Measurements from ENCODE around the gene RAD51B. TPM values are rescaled to one million over a fixed set of nuclear protein-coding genes. Genes with fewer than 3 reads are reported as not detected.

RAD51B gene
- total and polyA plus RNA-seq, 2 of the 13 experiments (the other 11 are each of a cell fraction or from before 2014, with no cell fraction given) = 7.0 to 9.5 TPM

- no peak for DNase-seq (ENCODE audit: low spot score)
- CTCF ChIA-PET (ENCODE audit: low intra/inter-chr PET ratio, low total read pairs) = no interaction called here
Observed at GRCh38 chr14:67782090-67782489, 37.5 kb upstream of the RAD51B start.

More at GRCh38 chr14:67782090-67782489, 37.5 kb upstream of the RAD51B start:
- Histone ChIP-seq H3K27ac (ENCODE audit: extremely low read length, insufficient read depth, low read length) (no peak overlapping the region), H4K20me1 (ENCODE audit: insufficient read depth, low read length) (no peaks in the 10 kb centered on the region), H3K4me2 (ENCODE audit: low read depth, low read length) (no peak overlapping the region), H3K9me3 (ENCODE audit: low read length) (no peaks in the 10 kb centered on the region), H3K36me3 (replicated peaks in 1 of 2; ENCODE audit: control insufficient read depth in 1 of 2, insufficient read depth in 2 of 2, low read length in 2 of 2) (peaks cover 29 to 67% of the 10 kb centered on the region in 2 experiments), H3K9ac (ENCODE audit: insufficient read depth, low read depth, low read length) (no peak overlapping the region), H3K4me3 (replicated peaks in 1 of 3; ENCODE audit: insufficient read depth in 1 of 3, low read depth in 2 of 3, low read length in 3 of 3) (no peak overlapping the region), H3K79me2 (ENCODE audit: insufficient read depth, low read length) (no peaks in the 10 kb centered on the region), H3K27me3 (ENCODE audit: control insufficient read depth in 1 of 2, insufficient read depth in 2 of 2, low read length in 2 of 2) (no peaks in the 10 kb centered on the region), H2AFZ (ENCODE audit: low read length) (no peak overlapping the region), H3K4me1 (ENCODE audit: insufficient read depth, low read length) (peaks cover 21% of the 10 kb centered on the region)
- 33% methylated on average over 3 of the region's 3 CpGs for WGBS (ENCODE audit: low lambda C conversion rate)
- TF ChIP-seq PRDM4 (CRISPR knock-in tag; IDR thresholded peaks at IDR 0.05; ENCODE audit: borderline replicate concordance) (no peak), ZSCAN29 (CRISPR knock-in tag; conservative IDR thresholded peaks at IDR 0.05) (no peak), MED1 (CRISPR knock-in tag; IDR thresholded peaks at IDR 0.05) (no peak), ZNF780A (CRISPR knock-in tag; IDR thresholded peaks at IDR 0.05) (no peak), ZNF777 (CRISPR knock-in tag; IDR thresholded peaks at IDR 0.05) (no peak), ZBTB44 (CRISPR knock-in tag; IDR thresholded peaks at IDR 0.05) (no peak), SMC3 (IDR thresholded peaks at IDR 0.05; ENCODE audit: low read length) (no peak), ZNF552 (CRISPR knock-in tag; IDR thresholded peaks at IDR 0.05; ENCODE audit: borderline replicate concordance) (no peak), FOXP1 (IDR thresholded peaks at IDR 0.05) (no peak), FOXP1 (CRISPR knock-in tag; IDR thresholded peaks at IDR 0.05) (no peak), KDM4B (CRISPR knock-in tag; IDR thresholded peaks at IDR 0.05) (no peak), ZNF562 (CRISPR knock-in tag; IDR thresholded peaks at IDR 0.05; ENCODE audit: borderline replicate concordance) (no peak), ZNF605 (CRISPR knock-in tag; IDR thresholded peaks at IDR 0.05) (no peak), ZNF484 (CRISPR knock-in tag; IDR thresholded peaks at IDR 0.05; ENCODE audit: borderline replicate concordance, low read depth) (no peak), PHB2 (IDR thresholded peaks at IDR 0.05; ENCODE audit: partially characterized antibody) (no peak), IKZF1 (IDR thresholded peaks at IDR 0.05) (no peak), ZNF224 (CRISPR knock-in tag; IDR thresholded peaks at IDR 0.05) (no peak), PCBP1 (IDR thresholded peaks at IDR 0.05; ENCODE audit: borderline replicate concordance, low read depth, low read length) (no peak), MEIS1 (CRISPR knock-in tag; IDR thresholded peaks at IDR 0.05; ENCODE audit: borderline replicate concordance) (no peak), MYNN (CRISPR knock-in tag; IDR thresholded peaks at IDR 0.05; ENCODE audit: low read depth) (no peak), ZNF501 (CRISPR knock-in tag; IDR thresholded peaks at IDR 0.05) (no peak)
- in situ Hi-C loops (cut with HindIII; ENCODE audit: extremely low pct_ligation_motif_present, low pct_unique_long_range_greater_than_20kb) = no loop called here
- ATAC-seq (no peak), FAIRE-seq (no peak)
- POLR2A ChIA-PET = no interaction called here
- intact Hi-C loops (cut with micrococcal nuclease; ENCODE audit: unreplicated experiment) = no loop called here
- no TSS peak for BruUV-seq (replicated peaks)

All from HepG2 (cell line).